Effector memory CD4-positive, alpha-beta T cell (primary cell): ENCODE measurements around the gene MTA3.
"Not testable (repeated sequence)": the region's sequence is repeated elsewhere in the genome, so short reads cannot be mapped to it uniquely, and the experiment has no call there.

ENCODE experiments used
- DNase-seq, 3 donors: peaks; one replicate each; pipeline ENCODE4 v3.0.0-alpha.2; 2020
- H3K27ac ChIP-seq: 2 replicates; pipeline ENCODE4 v1.7.0; 2013; ENCODE audit warnings: mild to moderate bottlenecking, low read length, moderate library complexity; ENCODE audit not compliant: insufficient read depth, poor library complexity, severe bottlenecking
- H3K27me3 ChIP-seq: replicated peaks from 2 replicates; pipeline ENCODE4 v1.7.0; 2013; ENCODE audit warnings: mild to moderate bottlenecking, low read length; ENCODE audit not compliant: insufficient read depth, control insufficient read depth, poor library complexity, severe bottlenecking
- H3K36me3 ChIP-seq: 2 replicates; pipeline ENCODE4 v1.7.0; 2013; ENCODE audit warnings: mild to moderate bottlenecking, low read length, moderate library complexity; ENCODE audit not compliant: control insufficient read depth, insufficient read depth
- H3K4me1 ChIP-seq: 2 replicates; pipeline ENCODE4 v1.7.0; 2013; ENCODE audit warnings: low read length, mild to moderate bottlenecking; ENCODE audit not compliant: control insufficient read depth, insufficient read depth, poor library complexity, severe bottlenecking
- H3K4me3 ChIP-seq: 2 replicates; pipeline ENCODE4 v1.7.0; 2013; ENCODE audit warnings: low read length, low read depth, mild to moderate bottlenecking; ENCODE audit not compliant: insufficient read depth, poor library complexity, severe bottlenecking
- H3K9me3 ChIP-seq: 2 replicates; pipeline ENCODE4 v1.7.0; 2013; ENCODE audit warnings: mild to moderate bottlenecking, low read length, moderate library complexity; ENCODE audit not compliant: control insufficient read depth

The MTA3 gene

GRCh38 chr2:42547446-42548295 lies 20.8 kb upstream of the MTA3 start:
- DNase-seq, result no peak

GRCh38 chr2:42550870-42551269 lies 17.6 kb upstream of the MTA3 start:
- Histone ChIP-seq H3K36me3 (no peaks in the 10 kb centered on the region), H3K4me1 (no peaks in the 10 kb centered on the region)

More at GRCh38 chr2:42547446-42548295, 20.8 kb upstream of the MTA3 start:
- Histone ChIP-seq H3K9me3 (no peaks in the 10 kb centered on the region), H3K4me1 (no peaks in the 10 kb centered on the region), H3K4me3 (no peak overlapping the region), H3K27me3 (no peaks in the 10 kb centered on the region), H3K36me3 (no peaks in the 10 kb centered on the region), H3K27ac (no peak overlapping the region)

GRCh38 chr2:42554392-42554791 lies 14.0 kb upstream of the MTA3 start:
- no peaks in the 10 kb centered on the region for H3K9me3 ChIP-seq
- H3K27ac ChIP-seq, result no peak overlapping the region
- H3K4me3 ChIP-seq, result no peak overlapping the region
- H3K36me3 ChIP-seq, result no peaks in the 10 kb centered on the region
- no peak for DNase-seq
- H3K4me1 ChIP-seq, result no peaks in the 10 kb centered on the region
- H3K27me3 ChIP-seq, result no peaks in the 10 kb centered on the region

More at GRCh38 chr2:42550870-42551269, 17.6 kb upstream of the MTA3 start:
- H3K9me3 ChIP-seq, result no peaks in the 10 kb centered on the region
- no peak for DNase-seq
- H3K27me3 ChIP-seq, result no peaks in the 10 kb centered on the region
- no peak overlapping the region for H3K4me3 ChIP-seq
- H3K27ac ChIP-seq, result no peak overlapping the region

- Histone ChIP-seq H3K4me1 (no peaks in the 10 kb centered on the region), H3K9me3 (no peaks in the 10 kb centered on the region), H3K36me3 (no peaks in the 10 kb centered on the region), H3K4me3 (no peak overlapping the region), H3K27me3 (no peaks in the 10 kb centered on the region), H3K27ac (no peak overlapping the region)
- no peak for DNase-seq
Measured at GRCh38 chr2:42556315-42556890, 12.0 kb upstream of the MTA3 start.

GRCh38 chr2:42557306-42557705 lies 11.1 kb upstream of the MTA3 start:
- H3K27ac ChIP-seq, result no peak overlapping the region

GRCh38 chr2:42558827-42559226 lies 9.6 kb upstream of the MTA3 start:
- H3K27ac ChIP-seq, result no peak overlapping the region
- H3K4me3 ChIP-seq, result no peak overlapping the region
- no peak for DNase-seq
- no peaks in the 10 kb centered on the region for H3K4me1 ChIP-seq
- H3K36me3 ChIP-seq, result no peaks in the 10 kb centered on the region
- H3K9me3 ChIP-seq, result no peaks in the 10 kb centered on the region
- H3K27me3 ChIP-seq, result no peaks in the 10 kb centered on the region

More at GRCh38 chr2:42557306-42557705, 11.1 kb upstream of the MTA3 start:
- H3K9me3 ChIP-seq, result no peaks in the 10 kb centered on the region
- no peaks in the 10 kb centered on the region for H3K4me1 ChIP-seq
- H3K27me3 ChIP-seq, result no peaks in the 10 kb centered on the region
- no peaks in the 10 kb centered on the region for H3K36me3 ChIP-seq
- DNase-seq, result no peak
- no peak overlapping the region for H3K4me3 ChIP-seq

GRCh38 chr2:42560133-42560532 lies 8.3 kb upstream of the MTA3 start:
- DNase-seq, H3K36me3 ChIP-seq, H3K4me1 ChIP-seq: not testable (repeated sequence)

GRCh38 chr2:42560899-42561298 lies 7.5 kb upstream of the MTA3 start:
- no peak for DNase-seq
- no peak overlapping the region for H3K4me3 ChIP-seq
- no peak overlapping the region for H3K27ac ChIP-seq
- H3K27me3 ChIP-seq, result no peaks in the 10 kb centered on the region
- H3K9me3 ChIP-seq, result no peaks in the 10 kb centered on the region
- no peaks in the 10 kb centered on the region for H3K4me1 ChIP-seq
- no peaks in the 10 kb centered on the region for H3K36me3 ChIP-seq

More at GRCh38 chr2:42560133-42560532, 8.3 kb upstream of the MTA3 start:
- H3K27ac ChIP-seq, H3K4me3 ChIP-seq, H3K9me3 ChIP-seq, H3K27me3 ChIP-seq: not testable (repeated sequence)

- H3K27ac ChIP-seq, result no peak overlapping the region
- no peaks in the 10 kb centered on the region for H3K9me3 ChIP-seq
- no peak for DNase-seq
- H3K4me1 ChIP-seq, result no peaks in the 10 kb centered on the region
- no peak overlapping the region for H3K4me3 ChIP-seq
- H3K27me3 ChIP-seq, result no peaks in the 10 kb centered on the region
- no peaks in the 10 kb centered on the region for H3K36me3 ChIP-seq
Measured at GRCh38 chr2:42562474-42563144, 5.8 kb upstream of the MTA3 start.

GRCh38 chr2:42566025-42566424 lies 2.4 kb upstream of the MTA3 start:
- H3K27me3 ChIP-seq, result no peaks in the 10 kb centered on the region
- H3K4me1 ChIP-seq, result peaks cover 6% of the 10 kb centered on the region
- H3K36me3 ChIP-seq, result no peaks in the 10 kb centered on the region
- no peak overlapping the region for H3K27ac ChIP-seq
- H3K9me3 ChIP-seq, result no peaks in the 10 kb centered on the region
- H3K4me3 ChIP-seq, result no peak overlapping the region
- DNase-seq, result no peak
